Central memory CD4-positive, alpha-beta T cell (primary cell): ENCODE results near the gene GABRD.

Experiments
- DNase-seq: peaks from one replicate; pipeline ENCODE4 v3.0.0; 2022

Gene GABRD

GRCh38 chr1:2042830-2043773 lies 24.0 kb downstream of the GABRD start:
- DNase-seq: no peak

GRCh38 chr1:2043886-2044285 lies 24.7 kb downstream of the GABRD start:
- DNase-seq: no peak

- DNase-seq: peak; percentile 75
These were observed 25.6 kb downstream of the GABRD start for GRCh38 chr1:2044510-2045319.

GRCh38 chr1:2045468-2046173 lies 26.5 kb downstream of the GABRD start:
- DNase-seq: no peak

GRCh38 chr1:2046174-2046917 lies 27.2 kb downstream of the GABRD start:
- DNase-seq: no peak

- DNase-seq: no peak
These were observed 28.0 kb downstream of the GABRD start for GRCh38 chr1:2046953-2047748.

GRCh38 chr1:2047749-2048729 lies 28.9 kb downstream of the GABRD start:
- DNase-seq: no peak

- no peak for DNase-seq
These were observed 30.1 kb downstream of the GABRD start for GRCh38 chr1:2049225-2049717.

- DNase-seq: peak; percentile 93
These were observed 30.7 kb downstream of the GABRD start, which contains the start of gene PRKCZ for GRCh38 chr1:2049718-2050431. Gene PRKCZ, plus strand, starts transcription at chr1:2050411. Its CDS starts 220 bp downstream, at chr1:2050631.

GRCh38 chr1:2050461-2050792 lies 31.3 kb downstream of the GABRD start:
- DNase-seq: no peak

GRCh38 chr1:2050793-2051682 lies 31.9 kb downstream of the GABRD start:
- no peak for DNase-seq

GRCh38 chr1:2052054-2052679 lies 33.0 kb downstream of the GABRD start:
- no peak for DNase-seq

- no peak for DNase-seq
These were observed 33.6 kb downstream of the GABRD start for GRCh38 chr1:2052756-2053155.

GRCh38 chr1:2053217-2053616 lies 34.1 kb downstream of the GABRD start:
- no peak for DNase-seq

- no peak for DNase-seq
These were observed 34.7 kb downstream of the GABRD start for GRCh38 chr1:2053784-2054376.

GRCh38 chr1:2054560-2054959 lies 35.4 kb downstream of the GABRD start:
- no peak for DNase-seq

- no peak for DNase-seq
These were observed 36.9 kb downstream of the GABRD start for GRCh38 chr1:2055911-2056575.
